ENCODE measurements around the gene UBXN11. TPM values are rescaled to one million over a fixed set of nuclear protein-coding genes. Genes with fewer than 3 reads are reported as not detected.
A peak's percentile ranks its signal among the peaks of the same experiment; 100 is the strongest.

The UBXN11 gene
- total RNA-seq, 2 donors from 2014 or later = 12.2 to 14.8 TPM

- no peaks in the 10 kb centered on the region for H3K9me3 ChIP-seq
- TF ChIP-seq POLR2A (IDR thresholded peaks at IDR 0.05) = no peak
- TF ChIP-seq, protein P1, sequence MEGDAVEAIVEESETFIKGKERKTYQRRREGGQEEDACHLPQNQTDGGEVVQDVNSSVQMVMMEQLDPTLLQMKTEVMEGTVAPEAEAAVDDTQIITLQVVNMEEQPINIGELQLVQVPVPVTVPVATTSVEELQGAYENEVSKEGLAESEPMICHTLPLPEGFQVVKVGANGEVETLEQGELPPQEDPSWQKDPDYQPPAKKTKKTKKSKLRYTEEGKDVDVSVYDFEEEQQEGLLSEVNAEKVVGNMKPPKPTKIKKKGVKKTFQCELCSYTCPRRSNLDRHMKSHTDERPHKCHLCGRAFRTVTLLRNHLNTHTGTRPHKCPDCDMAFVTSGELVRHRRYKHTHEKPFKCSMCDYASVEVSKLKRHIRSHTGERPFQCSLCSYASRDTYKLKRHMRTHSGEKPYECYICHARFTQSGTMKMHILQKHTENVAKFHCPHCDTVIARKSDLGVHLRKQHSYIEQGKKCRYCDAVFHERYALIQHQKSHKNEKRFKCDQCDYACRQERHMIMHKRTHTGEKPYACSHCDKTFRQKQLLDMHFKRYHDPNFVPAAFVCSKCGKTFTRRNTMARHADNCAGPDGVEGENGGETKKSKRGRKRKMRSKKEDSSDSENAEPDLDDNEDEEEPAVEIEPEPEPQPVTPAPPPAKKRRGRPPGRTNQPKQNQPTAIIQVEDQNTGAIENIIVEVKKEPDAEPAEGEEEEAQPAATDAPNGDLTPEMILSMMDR (IDR thresholded peaks at IDR 0.05) = peak; percentile 72 to 96 (median 91)
- intact Hi-C loops (cut with DNase I) = loop anchor here (5.0 kb wide), 1 partner anchor 34 kb away; no protein-coding TSS in a partner anchor
- H3K27me3 ChIP-seq = no peaks in the 10 kb centered on the region
- no peak overlapping the region for H3K27ac ChIP-seq
- no peak overlapping the region for H3K4me3 ChIP-seq
- 10 to 13% methylated on average over 16 of the region's 16 CpGs for WGBS, 2 donors
- no peaks in the 10 kb centered on the region for H3K36me3 ChIP-seq (replicated peaks in 1 of 2; ENCODE audit: insufficient read depth in 1 of 2, low read depth in 2 of 2)
- peaks cover 4% of the 10 kb centered on the region for H3K4me1 ChIP-seq
- ATAC-seq (peak; percentile 96), DNase-seq (peak; percentile 92 to 94 (median 92))
Measured at GRCh38 chr1:26321315-26322041, 15.0 kb upstream of the UBXN11 start.

DNA sequence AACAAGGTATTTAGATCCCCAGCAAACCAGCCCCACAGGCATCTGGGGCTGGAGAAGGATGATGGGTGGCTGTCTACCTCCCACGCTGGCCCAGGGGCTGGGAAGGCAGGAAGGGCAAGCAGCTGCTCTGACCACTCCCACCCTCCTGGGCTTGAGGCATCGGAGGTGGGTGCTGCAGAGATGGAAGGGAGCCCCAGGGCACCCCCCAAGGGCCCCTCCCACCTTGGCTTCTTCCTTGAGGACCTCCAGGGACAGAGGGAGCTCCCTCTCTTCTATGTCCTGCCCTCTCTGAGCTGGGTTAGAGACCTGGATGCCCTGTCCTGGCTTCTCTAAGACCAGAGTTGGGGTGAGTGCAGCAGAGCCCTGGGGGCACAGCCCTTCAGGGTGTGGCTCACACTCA, 14.5 kb upstream of the UBXN11 start:
- intact Hi-C loops (cut with DNase I) = loop anchor here (5.0 kb wide), 1 partner anchor 34 kb away; no protein-coding TSS in a partner anchor
- ATAC-seq (no peak), DNase-seq (no peak)
- no peaks in the 10 kb centered on the region for H3K9me3 ChIP-seq
- H3K4me3 ChIP-seq = no peak overlapping the region
- no peaks in the 10 kb centered on the region for H3K36me3 ChIP-seq (replicated peaks in 1 of 2; ENCODE audit: insufficient read depth in 1 of 2, low read depth in 2 of 2)
- H3K27ac ChIP-seq = no peak overlapping the region
- H3K27me3 ChIP-seq = no peaks in the 10 kb centered on the region
- TF ChIP-seq, protein P1 (IDR thresholded peaks at IDR 0.05) = no peak
- TF ChIP-seq POLR2A (IDR thresholded peaks at IDR 0.05) = no peak
- H3K4me1 ChIP-seq = peaks cover 4% of the 10 kb centered on the region
- 0 to 61% methylated on average over 1 to 2 of the region's 2 CpGs for WGBS, 2 donors

DNA sequence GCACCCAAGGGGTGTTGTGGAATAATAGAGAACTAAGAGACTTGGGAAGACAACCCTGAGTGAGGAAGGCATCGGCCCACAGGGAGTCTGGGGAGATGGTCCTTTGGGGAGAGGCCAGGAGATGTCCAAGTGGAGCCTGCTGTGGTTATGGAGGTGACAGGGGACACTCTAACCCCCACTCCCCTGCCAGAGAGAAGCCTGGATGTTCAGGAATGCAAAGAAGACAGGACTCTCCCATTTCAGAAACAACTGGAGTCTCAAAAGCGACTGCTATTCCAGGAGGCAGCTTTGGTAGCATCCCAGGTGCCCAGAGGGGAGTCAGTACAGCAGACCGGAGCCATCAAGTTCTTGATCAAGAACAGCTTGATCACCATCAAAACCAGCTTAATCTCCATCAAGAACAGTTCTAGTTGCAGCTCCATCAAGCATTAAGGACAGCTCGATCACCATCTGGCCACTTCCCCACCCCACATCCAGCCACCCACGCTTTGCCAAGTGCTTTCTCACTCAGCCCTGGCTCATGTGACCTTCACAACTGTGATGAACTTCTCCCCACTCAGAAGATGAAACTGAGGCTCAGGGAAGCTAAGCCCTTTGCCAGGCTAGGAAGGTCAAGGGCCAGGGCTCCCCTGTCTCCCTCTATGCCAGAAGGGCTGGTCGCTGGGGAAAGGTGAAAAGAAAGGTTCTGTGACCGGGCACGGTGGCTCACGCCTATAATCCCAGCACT, 12.1 kb upstream of the UBXN11 start:
- WGBS, 2 donors = 54 to 61% methylated on average over 9 of the region's 9 CpGs
- no peak overlapping the region for H3K4me3 ChIP-seq
- peaks cover 4% of the 10 kb centered on the region for H3K4me1 ChIP-seq
- no peaks in the 10 kb centered on the region for H3K9me3 ChIP-seq
- TF ChIP-seq, protein P1 (IDR thresholded peaks at IDR 0.05) = no peak
- no peak for TF ChIP-seq POLR2A (IDR thresholded peaks at IDR 0.05)
- H3K27ac ChIP-seq = peak overlapping the region in 1 of 4 donors; percentile 45
- intact Hi-C loops (cut with DNase I) = loop anchor here (5.0 kb wide), 1 partner anchor 46 kb away; no protein-coding TSS in a partner anchor
- no peaks in the 10 kb centered on the region for H3K36me3 ChIP-seq (replicated peaks in 1 of 2; ENCODE audit: insufficient read depth in 1 of 2, low read depth in 2 of 2)
- DNase-seq (peak in 1 of 4 donors; percentile 60), ATAC-seq (no peak)
- H3K27me3 ChIP-seq = no peaks in the 10 kb centered on the region

- Histone ChIP-seq H3K27ac (peak within 1 kb of the TSS in 1 of 4 donors; percentile 45), H3K4me1 (peaks cover 4% of the 10 kb centered on the region), H3K9me3 (no peaks in the 10 kb centered on the region), H3K4me3 (no peak within 1 kb of the TSS), H3K36me3 (replicated peaks in 1 of 2; ENCODE audit: insufficient read depth in 1 of 2, low read depth in 2 of 2) (no peaks in the 10 kb centered on the region), H3K27me3 (no peaks in the 10 kb centered on the region)
- intact Hi-C loops (cut with DNase I) = loop anchor here (5.0 kb wide), 1 partner anchor 45 kb away; no protein-coding TSS in a partner anchor
- ATAC-seq (no peak), DNase-seq (no peak)
- 60 to 71% methylated on average over 12 of the region's 12 CpGs for WGBS, 2 donors
- TF ChIP-seq, protein P1 (IDR thresholded peaks at IDR 0.05) = no peak
- no peak for TF ChIP-seq POLR2A (IDR thresholded peaks at IDR 0.05)
Measured at GRCh38 chr1:26317612-26318337, 11.3 kb upstream of the UBXN11 start, which contains the start of gene CD52. Gene CD52, plus strand, starts transcription at chr1:26317958. Its CDS starts 60 bp downstream, at chr1:26318018.

Measured in body of pancreas (tissue), 4 donors.